Endothelial cell of umbilical vein (primary cell): Measurements from ENCODE around the gene LRIG1. TPM values are rescaled to one million over a fixed set of nuclear protein-coding genes. Genes with fewer than 3 reads are reported as not detected.

Experiments used
- BruUV-seq: library from RNA; stranded (reverse); fragments of 400-500 nt; replicated peaks from 2 replicates; lab custom pipeline; 2021; lab: Mats Ljungman, UMichigan
- CTCF ChIA-PET: fragments of 300-600, 350-600 bp; sonication (Branson Sonifier 250); formaldehyde crosslinking; loops from one replicate; lab custom pipeline; 2021; ENCODE audit warnings: antibody characterized with exemption, inconsistent platforms; lab: Charles Lee
- POLR2A ChIA-PET: fragments of 300-600, 350-600 bp; sonication (Branson Sonifier 250); formaldehyde crosslinking; loops from one replicate; lab custom pipeline; 2021; ENCODE audit warnings: antibody characterized with exemption, inconsistent platforms; lab: Charles Lee
- DNase-seq: peaks from one replicate; pipeline ENCODE4 v3.0.0-alpha.2; 2011; ENCODE audit warnings: low read depth, low spot score
- FAIRE-seq: peaks from 2 replicates; lab custom pipeline; 2011; peaks lifted over from hg19 to GRCh38; lab: Jason Lieb, UNC
- H2AFZ ChIP-seq: 2 replicates; pipeline ENCODE4 v1.6.0; 2012; ENCODE audit warnings: low read depth, low read length, control low read depth, inconsistent platforms
- H3K27ac ChIP-seq: 2 replicates; pipeline ENCODE4 v1.5.1; 2011; ENCODE audit warnings: low read depth, mild to moderate bottlenecking, control low read depth, low read length, moderate library complexity; ENCODE audit not compliant: insufficient read depth
- H3K27me3 ChIP-seq, 2 experiments: 2 replicates each; pipeline versions ENCODE4 v1.6.0 to v1.6.1; 2011; ENCODE audit warnings: low read length in 2 of 2, mixed read lengths in 1 of 2; ENCODE audit not compliant: control insufficient read depth in 2 of 2, insufficient read depth in 2 of 2
- H3K36me3 ChIP-seq, 2 experiments: 2 replicates in 1 of 2; 3 replicates in 1 of 2; pipeline ENCODE4 v1.5.1; 2011; ENCODE audit warnings: low read length in 2 of 2, mild to moderate bottlenecking in 1 of 2, moderate library complexity in 1 of 2; ENCODE audit not compliant: control insufficient read depth in 2 of 2, insufficient read depth in 2 of 2; ENCODE audit errors: extremely low read depth in 1 of 2
- H3K4me1 ChIP-seq: 3 replicates; pipeline ENCODE4 v1.5.1; 2011; ENCODE audit warnings: mild to moderate bottlenecking, low read length; ENCODE audit not compliant: control insufficient read depth, insufficient read depth; ENCODE audit errors: extremely low read depth
- H3K4me2 ChIP-seq: 2 replicates; pipeline ENCODE4 v1.6.1; 2011; ENCODE audit warnings: low read length, control low read depth, mixed read lengths; ENCODE audit not compliant: insufficient read depth
- H3K4me3 ChIP-seq, 3 experiments: fragments of 200-600 bp in 1 of 3; sonication (generic), shearing (Covaris generic) in 1 of 3; replicated peaks in 1 of 3; 2 replicates each; pipeline ENCODE4 v1.5.1; 2011 to 2016; ENCODE audit warnings: control low read depth in 3 of 3, low read length in 3 of 3, mild to moderate bottlenecking in 2 of 3, inconsistent platforms in 1 of 3, low read depth in 1 of 3, moderate library complexity in 1 of 3; ENCODE audit not compliant: insufficient read depth in 1 of 3
- H3K79me2 ChIP-seq: 2 replicates; pipeline ENCODE4 v1.6.0; 2012; ENCODE audit warnings: low read length, inconsistent platforms; ENCODE audit not compliant: control insufficient read depth, insufficient read depth
- H3K9ac ChIP-seq: replicated peaks from 2 replicates; pipeline ENCODE3; 2011; ENCODE audit warnings: low read length, control low read depth; ENCODE audit not compliant: insufficient read depth; ENCODE audit errors: extremely low read depth
- H3K9me1 ChIP-seq: replicated peaks from 3 replicates; pipeline ENCODE4 v1.6.0; 2011; ENCODE audit warnings: mild to moderate bottlenecking, low read length; ENCODE audit not compliant: control insufficient read depth, insufficient read depth; ENCODE audit errors: extremely low read depth
- H3K9me3 ChIP-seq: replicated peaks from 2 replicates; pipeline ENCODE4 v1.5.1; 2012; ENCODE audit warnings: low read length, inconsistent platforms; ENCODE audit not compliant: control insufficient read depth, insufficient read depth
- H4K20me1 ChIP-seq: replicated peaks from 2 replicates; pipeline ENCODE3; 2011; ENCODE audit warnings: mild to moderate bottlenecking, low read length; ENCODE audit not compliant: control insufficient read depth, insufficient read depth; ENCODE audit errors: extremely low read depth
- EZH2 ChIP-seq: IDR thresholded peaks from 2 replicates; pipeline ENCODE4 v1.6.1; 2012; ENCODE audit warnings: borderline replicate concordance, low read depth, mild to moderate bottlenecking, moderate library complexity, low read length, inconsistent platforms; ENCODE audit not compliant: severe bottlenecking
- FOS ChIP-seq: IDR thresholded peaks from 2 replicates; pipeline ENCODE4 v1.6.1; 2011; ENCODE audit warnings: mild to moderate bottlenecking, low read length, moderate library complexity, borderline replicate concordance; ENCODE audit not compliant: insufficient read depth
- GATA2 ChIP-seq: IDR thresholded peaks from 2 replicates; pipeline ENCODE4 v1.7.0; 2011; ENCODE audit warnings: low read depth, mild to moderate bottlenecking, moderate library complexity, mixed read lengths, low read length; ENCODE audit not compliant: insufficient read length, insufficient read depth
- JUN ChIP-seq: IDR thresholded peaks from 2 replicates; pipeline ENCODE4 v1.6.1; 2011; ENCODE audit warnings: borderline replicate concordance, low read depth; ENCODE audit not compliant: insufficient read length, insufficient read depth
- MYC ChIP-seq: IDR thresholded peaks from one replicate; pipeline ENCODE4 v1.6.1; 2011; ENCODE audit warnings: mild to moderate bottlenecking, low read depth, low read length
- POLR2A ChIP-seq: IDR thresholded peaks from 2 replicates; pipeline ENCODE4 v1.6.1; 2012; ENCODE audit warnings: low read depth, mild to moderate bottlenecking, control low read depth, low read length
- POLR2AphosphoS5 ChIP-seq: IDR thresholded peaks from 2 replicates; pipeline ENCODE4 v1.6.1; 2012; ENCODE audit warnings: low read depth, mild to moderate bottlenecking, control low read depth, low read length, moderate library complexity; ENCODE audit not compliant: insufficient read depth
- dilution Hi-C: fragments of 300-500 bp; cut with MboI; formaldehyde crosslinking; loops from one replicate; pipeline ENCODE4 v1.15.0; 2019; ENCODE audit warnings: low sequenced_read_pairs; ENCODE audit not compliant: extremely low pct_ligation_motif_present
- intact Hi-C: fragments of 100-400 bp; cut with micrococcal nuclease; formaldehyde crosslinking; loops from one replicate; pipeline ENCODE4 v1.10.0; 2022
- polyA plus RNA-seq, 4 experiments: library from polyadenylated mRNA; depleted of rRNA in 3 of 4; stranded (reverse) in 3 of 4; unstranded in 1 of 4; fragments of >200 nt; gene quantifications; 2 replicates each; pipeline versions ENCODE4 v1.2.1 to v1.2.3, GENCODE V29; 2011 to 2012; ENCODE audit warnings: missing spikeins in 1 of 4
- total RNA-seq: library from RNA; stranded (reverse); gene quantifications from 2 replicates; pipeline ENCODE4 v1.2.3, GENCODE V29; 2021
- TF ChIP-seq, protein P1 (sequence below): IDR thresholded peaks from 2 replicates; pipeline ENCODE4 v1.6.1; 2011; ENCODE audit not compliant: insufficient read depth, insufficient read length
- TF ChIP-seq, protein P2 (sequence below), 2 donors: IDR thresholded peaks; 1 replicate in 1 of 2; 2 replicates in 1 of 2; pipeline ENCODE4 v1.5.1; 2011; ENCODE audit warnings: low read length in 2 of 2, mild to moderate bottlenecking in 2 of 2, moderate library complexity in 2 of 2, control low read depth in 1 of 2, inconsistent platforms in 1 of 2, low read depth in 1 of 2; ENCODE audit not compliant: insufficient read depth in 1 of 2; ENCODE audit errors: extremely low read depth in 1 of 2

Gene LRIG1
- total and polyA plus RNA-seq, 2 donors (not counting 3 experiments of a cell fraction or from before 2014, with no cell fraction given), result 50.3 to 52.2 TPM

DNA sequence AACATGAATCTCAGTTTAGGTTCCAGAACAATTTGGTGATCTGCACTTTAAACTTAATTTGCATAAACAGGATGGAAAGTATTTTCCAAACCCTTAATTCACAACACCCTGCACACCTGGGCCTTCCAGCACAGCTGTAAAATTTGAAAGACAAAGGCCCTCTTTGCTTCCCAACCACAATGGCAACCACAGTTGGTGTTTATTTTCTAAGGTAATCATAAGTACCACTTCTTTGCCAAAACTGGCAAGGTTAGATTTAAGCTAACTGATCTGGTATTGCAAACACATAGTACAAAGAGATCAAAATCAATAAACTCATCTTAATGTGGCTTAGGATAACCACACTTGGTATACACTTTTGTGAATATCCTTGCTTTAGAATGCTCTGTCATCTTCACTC is 4.1 kb downstream of the LRIG1 start:
- H3K27ac ChIP-seq, result no peak overlapping the region
- POLR2A ChIA-PET, result no interaction called here
- no peak for FAIRE-seq
- no peak overlapping the region for H3K4me3 ChIP-seq
- H3K4me1 ChIP-seq, result peaks cover 31% of the 10 kb centered on the region
- no peak overlapping the region for H2AFZ ChIP-seq
- no peaks in the 10 kb centered on the region for H3K27me3 ChIP-seq
- TF ChIP-seq JUN (no peak), EZH2 (no peak), FOS (no peak), POLR2AphosphoS5 (no peak), MYC (no peak), GATA2 (no peak), POLR2A (no peak)
- TF ChIP-seq, protein P1, sequence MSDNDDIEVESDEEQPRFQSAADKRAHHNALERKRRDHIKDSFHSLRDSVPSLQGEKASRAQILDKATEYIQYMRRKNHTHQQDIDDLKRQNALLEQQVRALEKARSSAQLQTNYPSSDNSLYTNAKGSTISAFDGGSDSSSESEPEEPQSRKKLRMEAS, result no peak
- TF ChIP-seq, protein P2, sequence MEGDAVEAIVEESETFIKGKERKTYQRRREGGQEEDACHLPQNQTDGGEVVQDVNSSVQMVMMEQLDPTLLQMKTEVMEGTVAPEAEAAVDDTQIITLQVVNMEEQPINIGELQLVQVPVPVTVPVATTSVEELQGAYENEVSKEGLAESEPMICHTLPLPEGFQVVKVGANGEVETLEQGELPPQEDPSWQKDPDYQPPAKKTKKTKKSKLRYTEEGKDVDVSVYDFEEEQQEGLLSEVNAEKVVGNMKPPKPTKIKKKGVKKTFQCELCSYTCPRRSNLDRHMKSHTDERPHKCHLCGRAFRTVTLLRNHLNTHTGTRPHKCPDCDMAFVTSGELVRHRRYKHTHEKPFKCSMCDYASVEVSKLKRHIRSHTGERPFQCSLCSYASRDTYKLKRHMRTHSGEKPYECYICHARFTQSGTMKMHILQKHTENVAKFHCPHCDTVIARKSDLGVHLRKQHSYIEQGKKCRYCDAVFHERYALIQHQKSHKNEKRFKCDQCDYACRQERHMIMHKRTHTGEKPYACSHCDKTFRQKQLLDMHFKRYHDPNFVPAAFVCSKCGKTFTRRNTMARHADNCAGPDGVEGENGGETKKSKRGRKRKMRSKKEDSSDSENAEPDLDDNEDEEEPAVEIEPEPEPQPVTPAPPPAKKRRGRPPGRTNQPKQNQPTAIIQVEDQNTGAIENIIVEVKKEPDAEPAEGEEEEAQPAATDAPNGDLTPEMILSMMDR (IDR thresholded peaks at IDR 0.05; ENCODE audit: extremely low read depth in 1 of 2, insufficient read depth in 1 of 2, low read depth in 1 of 2, low read length in 2 of 2), result no peak
- no peaks in the 10 kb centered on the region for H3K9me3 ChIP-seq
- peaks cover 62% of the 10 kb centered on the region for H3K79me2 ChIP-seq
- H3K36me3 ChIP-seq, result no peaks in the 10 kb centered on the region
- H4K20me1 ChIP-seq, result no peaks in the 10 kb centered on the region
- no TSS peak for BruUV-seq
- no peak overlapping the region for H3K4me2 ChIP-seq
- H3K9ac ChIP-seq, result no peak overlapping the region
- CTCF ChIA-PET, result interaction anchor here (1.1 kb wide), 2 partner anchors 19 to 54 kb away, joined by 3 read pairs; no protein-coding TSS in a partner anchor
- intact Hi-C loops, result no loop called here
- DNase-seq, result no peak
- dilution Hi-C loops, result no loop called here
- H3K9me1 ChIP-seq, result peaks cover 2% of the 10 kb centered on the region
